ENCODE data around the gene PCNP.
"Not testable (repeated sequence)": the region's sequence is repeated elsewhere in the genome, so short reads cannot be mapped to it uniquely, and the experiment has no call there.

The PCNP gene

GRCh38 chr3:101634591-101635196 is 60.7 kb downstream of the PCNP start:
- DNase-seq, result no peak

- DNase-seq, result no peak
Observed at GRCh38 chr3:101635345-101635744, 61.4 kb downstream of the PCNP start.

GRCh38 chr3:101635954-101636798 is 62.2 kb downstream of the PCNP start:
- peak; percentile 54 for DNase-seq

GRCh38 chr3:101637451-101637850 is 63.5 kb downstream of the PCNP start:
- DNase-seq, result no peak

GRCh38 chr3:101638261-101638745 is 64.3 kb downstream of the PCNP start:
- DNase-seq, result no peak

GRCh38 chr3:101639280-101639963 is 65.4 kb downstream of the PCNP start:
- no peak for DNase-seq

- no peak for DNase-seq
Observed at GRCh38 chr3:101640256-101640655, 66.3 kb downstream of the PCNP start.

- not testable (repeated sequence) for DNase-seq
Observed at GRCh38 chr3:101641397-101642115, 67.6 kb downstream of the PCNP start.

GRCh38 chr3:101642441-101642840 is 68.5 kb downstream of the PCNP start:
- no peak for DNase-seq

- no peak for DNase-seq
Observed at GRCh38 chr3:101643009-101643844, 69.2 kb downstream of the PCNP start.

All from suppressor macrophage treated with lipopolysaccharide for 4 hours (primary cell).